ENCODE data around the gene LIPG. TPM values are rescaled to one million over a fixed set of nuclear protein-coding genes. Genes with fewer than 3 reads are reported as not detected.

Gene LIPG
- total and polyA plus RNA-seq, 9 of the 15 experiments (the other 6 are each of a cell fraction or from before 2014, with no cell fraction given): 0.76 to 1.8 (median 1.3) TPM

DNA sequence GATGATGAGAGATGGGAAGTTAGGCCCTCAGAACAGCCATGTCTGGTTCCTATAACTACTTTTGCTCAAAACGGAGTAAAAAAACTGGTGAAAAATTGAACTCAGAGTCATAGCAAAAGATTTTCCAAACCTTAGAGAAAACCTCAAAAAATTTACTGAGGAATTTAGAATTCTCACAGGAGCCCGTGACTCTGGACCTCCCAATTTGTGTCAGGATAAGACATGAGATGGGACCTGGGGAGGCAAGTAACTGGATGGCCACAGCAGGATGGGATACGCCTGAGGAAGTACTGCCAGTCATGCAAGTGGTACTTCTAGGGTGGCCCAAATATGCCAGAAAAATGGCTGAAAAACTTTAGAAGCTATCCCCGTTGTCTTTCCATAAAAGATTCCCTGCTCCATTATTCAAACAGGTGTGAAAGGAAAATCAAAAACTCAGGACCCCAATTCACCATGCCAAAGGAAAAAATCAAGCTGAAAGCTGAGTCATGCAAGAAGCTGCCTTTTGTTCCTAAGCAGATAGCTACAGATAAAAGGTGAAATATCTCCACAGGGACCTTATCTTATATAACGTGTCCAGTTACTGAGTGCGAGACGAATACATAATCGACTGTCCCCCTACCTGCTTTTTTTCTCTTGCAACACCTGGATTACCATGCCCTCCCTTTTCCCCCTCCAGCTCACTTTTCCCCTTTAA, 34.1 kb upstream of the LIPG start (continued):
- TF ChIP-seq, protein P1, sequence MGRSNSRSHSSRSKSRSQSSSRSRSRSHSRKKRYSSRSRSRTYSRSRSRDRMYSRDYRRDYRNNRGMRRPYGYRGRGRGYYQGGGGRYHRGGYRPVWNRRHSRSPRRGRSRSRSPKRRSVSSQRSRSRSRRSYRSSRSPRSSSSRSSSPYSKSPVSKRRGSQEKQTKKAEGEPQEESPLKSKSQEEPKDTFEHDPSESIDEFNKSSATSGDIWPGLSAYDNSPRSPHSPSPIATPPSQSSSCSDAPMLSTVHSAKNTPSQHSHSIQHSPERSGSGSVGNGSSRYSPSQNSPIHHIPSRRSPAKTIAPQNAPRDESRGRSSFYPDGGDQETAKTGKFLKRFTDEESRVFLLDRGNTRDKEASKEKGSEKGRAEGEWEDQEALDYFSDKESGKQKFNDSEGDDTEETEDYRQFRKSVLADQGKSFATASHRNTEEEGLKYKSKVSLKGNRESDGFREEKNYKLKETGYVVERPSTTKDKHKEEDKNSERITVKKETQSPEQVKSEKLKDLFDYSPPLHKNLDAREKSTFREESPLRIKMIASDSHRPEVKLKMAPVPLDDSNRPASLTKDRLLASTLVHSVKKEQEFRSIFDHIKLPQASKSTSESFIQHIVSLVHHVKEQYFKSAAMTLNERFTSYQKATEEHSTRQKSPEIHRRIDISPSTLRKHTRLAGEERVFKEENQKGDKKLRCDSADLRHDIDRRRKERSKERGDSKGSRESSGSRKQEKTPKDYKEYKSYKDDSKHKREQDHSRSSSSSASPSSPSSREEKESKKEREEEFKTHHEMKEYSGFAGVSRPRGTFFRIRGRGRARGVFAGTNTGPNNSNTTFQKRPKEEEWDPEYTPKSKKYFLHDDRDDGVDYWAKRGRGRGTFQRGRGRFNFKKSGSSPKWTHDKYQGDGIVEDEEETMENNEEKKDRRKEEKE (IDR thresholded peaks at IDR 0.05; ENCODE audit: borderline replicate concordance in 1 of 2, control insufficient read depth in 1 of 2, low read depth in 2 of 2, low read length in 1 of 2): no peak
- TF ChIP-seq SOX6 (IDR thresholded peaks at IDR 0.05): peak; percentile 84
- TF ChIP-seq ZBTB8A (IDR thresholded peaks at IDR 0.05; ENCODE audit: partially characterized antibody): no peak
- TF ChIP-seq ZFP30 (CRISPR knock-in tag; IDR thresholded peaks at IDR 0.05; ENCODE audit: borderline replicate concordance): no peak
- TF ChIP-seq RBM15 (IDR thresholded peaks at IDR 0.05; ENCODE audit: insufficient read depth, low read length): no peak
- TF ChIP-seq LCOR (CRISPR knock-in tag; IDR thresholded peaks at IDR 0.05): no peak
- TF ChIP-seq MAFF (IDR thresholded peaks at IDR 0.05; ENCODE audit: low read length): peak; percentile 41; the same call in 1 of the 2 replicates
- no peak for TF ChIP-seq ZNF217 (CRISPR knock-in tag; IDR thresholded peaks at IDR 0.05)
- no peak for TF ChIP-seq PHB2 (IDR thresholded peaks at IDR 0.05; ENCODE audit: low read depth)
- TF ChIP-seq MAFK (IDR thresholded peaks at IDR 0.05; ENCODE audit: low read length): peak; percentile 20; the same call in 1 of the 2 replicates
- TF ChIP-seq ZNF507 (tag; conservative IDR thresholded peaks at IDR 0.05): no peak
- no peak for TF ChIP-seq PATZ1 (CRISPR knock-in tag; IDR thresholded peaks at IDR 0.05; ENCODE audit: borderline replicate concordance)

Measured in K562 (cell line).